Brain microvascular endothelial cell (primary cell): ENCODE measurements around the gene CNN3.
A peak's percentile ranks its signal among the peaks of the same experiment; 100 is the strongest.

Experiments
- DNase-seq: peaks from one replicate; pipeline ENCODE4 v3.0.0-alpha.2; 2020
- H3K27ac ChIP-seq: fragments of 250-450 bp; sonication (Bioruptor Pico); 2 replicates; pipeline ENCODE4 v1.5.1; 2020; ENCODE audit warnings: mild to moderate bottlenecking, moderate library complexity
- H3K27me3 ChIP-seq: fragments of 250-450 bp; sonication (Bioruptor Pico); replicated peaks from 2 replicates; pipeline ENCODE4 v1.5.1; 2020; ENCODE audit warnings: mild to moderate bottlenecking
- H3K36me3 ChIP-seq: fragments of 250-450 bp; sonication (Bioruptor Pico); replicated peaks from 2 replicates; pipeline ENCODE4 v1.5.1; 2020; ENCODE audit warnings: mild to moderate bottlenecking
- H3K4me3 ChIP-seq: 2 replicates; pipeline ENCODE4 v1.5.1; 2011; ENCODE audit warnings: low read depth, mild to moderate bottlenecking, control low read depth, low read length, moderate library complexity
- in situ Hi-C: cut with HindIII; loops from 2 replicates; pipeline ENCODE4 v1.10.0; 2017; ENCODE audit warnings: low sequenced_read_pairs, low pct_ligation_motif_present
- TF ChIP-seq, protein P1 (sequence below): IDR thresholded peaks from 2 replicates; pipeline ENCODE4 v1.5.1; 2011; ENCODE audit warnings: low read depth, mild to moderate bottlenecking, moderate library complexity, low read length, control low read depth, inconsistent platforms; ENCODE audit errors: missing control alignments

The CNN3 gene

GRCh38 chr1:94856868-94857267, 70.0 kb downstream of the CNN3 start:
- no peak overlapping the region for H3K27ac ChIP-seq
- no peaks in the 10 kb centered on the region for H3K27me3 ChIP-seq
- in situ Hi-C loops, result loop anchor here (25.0 kb wide), 1 partner anchor 180 kb away; no protein-coding TSS in a partner anchor
- DNase-seq, result no peak
- H3K36me3 ChIP-seq, result no peaks in the 10 kb centered on the region
- no peak overlapping the region for H3K4me3 ChIP-seq
- TF ChIP-seq, protein P1, sequence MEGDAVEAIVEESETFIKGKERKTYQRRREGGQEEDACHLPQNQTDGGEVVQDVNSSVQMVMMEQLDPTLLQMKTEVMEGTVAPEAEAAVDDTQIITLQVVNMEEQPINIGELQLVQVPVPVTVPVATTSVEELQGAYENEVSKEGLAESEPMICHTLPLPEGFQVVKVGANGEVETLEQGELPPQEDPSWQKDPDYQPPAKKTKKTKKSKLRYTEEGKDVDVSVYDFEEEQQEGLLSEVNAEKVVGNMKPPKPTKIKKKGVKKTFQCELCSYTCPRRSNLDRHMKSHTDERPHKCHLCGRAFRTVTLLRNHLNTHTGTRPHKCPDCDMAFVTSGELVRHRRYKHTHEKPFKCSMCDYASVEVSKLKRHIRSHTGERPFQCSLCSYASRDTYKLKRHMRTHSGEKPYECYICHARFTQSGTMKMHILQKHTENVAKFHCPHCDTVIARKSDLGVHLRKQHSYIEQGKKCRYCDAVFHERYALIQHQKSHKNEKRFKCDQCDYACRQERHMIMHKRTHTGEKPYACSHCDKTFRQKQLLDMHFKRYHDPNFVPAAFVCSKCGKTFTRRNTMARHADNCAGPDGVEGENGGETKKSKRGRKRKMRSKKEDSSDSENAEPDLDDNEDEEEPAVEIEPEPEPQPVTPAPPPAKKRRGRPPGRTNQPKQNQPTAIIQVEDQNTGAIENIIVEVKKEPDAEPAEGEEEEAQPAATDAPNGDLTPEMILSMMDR, result no peak

GRCh38 chr1:94856004-94856403, 70.9 kb downstream of the CNN3 start:
- H3K27me3 ChIP-seq, result no peaks in the 10 kb centered on the region
- no peak overlapping the region for H3K4me3 ChIP-seq
- TF ChIP-seq, protein P1, result no peak
- H3K36me3 ChIP-seq, result no peaks in the 10 kb centered on the region
- H3K27ac ChIP-seq, result no peak overlapping the region
- in situ Hi-C loops, result loop anchor here (25.0 kb wide), 1 partner anchor 181 kb away; no protein-coding TSS in a partner anchor
- no peak for DNase-seq

GRCh38 chr1:94855307-94855700, 71.6 kb downstream of the CNN3 start:
- TF ChIP-seq, protein P1, result no peak
- H3K4me3 ChIP-seq, result no peak overlapping the region
- no peak for DNase-seq
- no peaks in the 10 kb centered on the region for H3K27me3 ChIP-seq
- no peaks in the 10 kb centered on the region for H3K36me3 ChIP-seq
- H3K27ac ChIP-seq, result no peak overlapping the region
- in situ Hi-C loops, result loop anchor here (25.0 kb wide), 1 partner anchor 182 kb away; no protein-coding TSS in a partner anchor

GRCh38 chr1:94854458-94855306, 72.2 kb downstream of the CNN3 start:
- TF ChIP-seq, protein P1, result peak; percentile 96
- Histone ChIP-seq H3K27me3 (no peaks in the 10 kb centered on the region), H3K4me3 (peak overlapping the region; percentile 59), H3K36me3 (no peaks in the 10 kb centered on the region), H3K27ac (peak overlapping the region; percentile 32)
- in situ Hi-C loops, result loop anchor here (25.0 kb wide), 1 partner anchor 183 kb away; no protein-coding TSS in a partner anchor
- peak; percentile 89 for DNase-seq

- no peaks in the 10 kb centered on the region for H3K36me3 ChIP-seq
- DNase-seq, result no peak
- in situ Hi-C loops, result loop anchor here (25.0 kb wide), 1 partner anchor 185 kb away; no protein-coding TSS in a partner anchor
- H3K4me3 ChIP-seq, result no peak overlapping the region
- TF ChIP-seq, protein P1, result no peak
- H3K27ac ChIP-seq, result no peak overlapping the region
- H3K27me3 ChIP-seq, result no peaks in the 10 kb centered on the region
These were observed 74.1 kb downstream of the CNN3 start for GRCh38 chr1:94852788-94853187.
